ENCODE data around the gene HS6ST2.

GRCh38 chrX:132858018-132858417 is 100.4 kb downstream of the HS6ST2 start:
- TF ChIP-seq RFX5 (IDR thresholded peaks at IDR 0.05; ENCODE audit: low read depth, low read length) (no peak), POLR2A (IDR thresholded peaks at IDR 0.05; ENCODE audit: low read depth, low read length) (no peak), ATF3 (IDR thresholded peaks at IDR 0.05; ENCODE audit: borderline replicate concordance, extremely low read depth, low read depth, low read length) (no peak), CTCF (IDR thresholded peaks at IDR 0.05 in 2 of 3, conservative IDR thresholded peaks at IDR 0.05 in 1 of 3; ENCODE audit: control insufficient read depth in 2 of 3, extremely low read depth in 1 of 3, insufficient read depth in 1 of 3, low read depth in 3 of 3, low read length in 3 of 3) (no peak), JUND (IDR thresholded peaks at IDR 0.05; ENCODE audit: low read depth, low read length) (no peak), SP1 (IDR thresholded peaks at IDR 0.05; ENCODE audit: low read depth, low read length) (no peak), TAF1 (IDR thresholded peaks at IDR 0.05; ENCODE audit: borderline replicate concordance, low read depth, low read length) (no peak)

Measured in GM12878 (cell line).